C4-2B (cell line): ENCODE results near the gene GPR3.
A peak's percentile ranks its signal among the peaks of the same experiment; 100 is the strongest.

Source experiments
- H3K27ac ChIP-seq: fragments of 450-650 bp; 2 replicates; pipeline ENCODE4 v1.5.1; 2017
- ZFX ChIP-seq: fragments of 450-650 bp; IDR thresholded peaks from 2 replicates; pipeline ENCODE4 v1.6.1; 2017
- TF ChIP-seq, protein P1 (sequence below): fragments of 450-650 bp; conservative IDR thresholded peaks from 2 replicates; pipeline ENCODE4 v1.5.1; 2017; ENCODE audit warnings: mild to moderate bottlenecking

Gene GPR3

DNA sequence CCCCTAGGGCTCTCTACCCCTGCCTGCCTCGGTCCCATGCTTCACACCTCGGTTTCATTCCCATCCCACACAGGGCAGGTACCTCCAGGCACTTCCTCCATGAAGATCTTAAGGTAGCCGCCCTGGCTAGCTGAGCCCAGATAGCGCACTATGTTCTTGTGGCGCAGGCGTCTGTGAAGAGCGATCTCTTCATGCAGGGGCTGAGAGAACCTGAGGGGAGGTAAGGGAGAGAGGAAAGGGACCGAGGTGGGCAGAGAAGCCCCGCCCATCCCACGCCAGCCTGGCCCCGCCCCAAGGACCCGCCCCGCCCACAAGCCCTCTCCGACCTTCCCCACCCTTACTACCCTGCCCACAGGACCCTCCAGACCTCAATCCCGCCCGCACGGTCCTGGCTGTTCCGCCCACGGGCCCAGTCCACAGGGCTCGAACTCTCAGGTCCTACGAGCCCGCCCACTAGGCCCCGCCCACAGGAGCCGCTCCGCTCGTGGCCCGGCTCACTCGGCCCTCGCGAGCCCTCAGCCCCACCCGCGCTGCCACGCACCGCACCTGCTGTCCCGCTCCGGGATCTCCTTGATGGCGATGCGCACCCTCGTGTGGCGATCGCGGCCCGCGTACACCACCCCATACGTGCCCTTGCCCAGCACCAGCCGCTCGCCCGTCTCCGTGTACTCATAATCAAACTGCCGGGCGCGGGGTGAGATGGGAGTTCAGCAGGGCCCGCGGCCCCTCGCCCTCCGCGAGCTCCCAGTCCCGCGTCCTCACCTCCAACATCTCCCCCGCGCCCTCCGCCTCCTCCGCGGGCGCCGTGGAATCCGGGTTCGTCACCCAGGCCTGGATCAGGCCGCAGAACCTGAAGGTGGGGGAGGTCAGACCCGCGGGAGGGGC, 32.0 kb upstream of the GPR3 start:
- H3K27ac ChIP-seq: no peak overlapping the region
- TF ChIP-seq, protein P1, sequence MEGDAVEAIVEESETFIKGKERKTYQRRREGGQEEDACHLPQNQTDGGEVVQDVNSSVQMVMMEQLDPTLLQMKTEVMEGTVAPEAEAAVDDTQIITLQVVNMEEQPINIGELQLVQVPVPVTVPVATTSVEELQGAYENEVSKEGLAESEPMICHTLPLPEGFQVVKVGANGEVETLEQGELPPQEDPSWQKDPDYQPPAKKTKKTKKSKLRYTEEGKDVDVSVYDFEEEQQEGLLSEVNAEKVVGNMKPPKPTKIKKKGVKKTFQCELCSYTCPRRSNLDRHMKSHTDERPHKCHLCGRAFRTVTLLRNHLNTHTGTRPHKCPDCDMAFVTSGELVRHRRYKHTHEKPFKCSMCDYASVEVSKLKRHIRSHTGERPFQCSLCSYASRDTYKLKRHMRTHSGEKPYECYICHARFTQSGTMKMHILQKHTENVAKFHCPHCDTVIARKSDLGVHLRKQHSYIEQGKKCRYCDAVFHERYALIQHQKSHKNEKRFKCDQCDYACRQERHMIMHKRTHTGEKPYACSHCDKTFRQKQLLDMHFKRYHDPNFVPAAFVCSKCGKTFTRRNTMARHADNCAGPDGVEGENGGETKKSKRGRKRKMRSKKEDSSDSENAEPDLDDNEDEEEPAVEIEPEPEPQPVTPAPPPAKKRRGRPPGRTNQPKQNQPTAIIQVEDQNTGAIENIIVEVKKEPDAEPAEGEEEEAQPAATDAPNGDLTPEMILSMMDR: no peak
- no peak for TF ChIP-seq ZFX

DNA sequence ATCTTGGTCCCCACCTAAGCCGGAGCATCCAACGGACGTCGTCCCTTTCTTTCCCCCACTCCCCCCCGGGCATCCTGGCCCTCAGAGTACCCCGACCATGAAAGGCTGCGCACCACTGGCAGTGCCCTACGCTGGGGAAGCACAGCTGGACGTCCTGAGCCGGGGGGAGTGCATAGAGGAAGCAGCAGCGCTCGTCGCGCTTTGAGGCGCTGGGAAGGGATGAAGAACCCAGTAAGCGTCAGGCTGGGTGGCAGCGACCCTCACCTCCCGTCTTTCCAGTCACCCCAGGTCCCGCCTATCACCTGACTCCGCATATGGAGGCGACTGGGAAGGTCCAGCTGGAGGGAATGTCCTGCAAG, 31.4 kb upstream of the GPR3 start:
- TF ChIP-seq ZFX: no peak
- TF ChIP-seq, protein P1: no peak

DNA sequence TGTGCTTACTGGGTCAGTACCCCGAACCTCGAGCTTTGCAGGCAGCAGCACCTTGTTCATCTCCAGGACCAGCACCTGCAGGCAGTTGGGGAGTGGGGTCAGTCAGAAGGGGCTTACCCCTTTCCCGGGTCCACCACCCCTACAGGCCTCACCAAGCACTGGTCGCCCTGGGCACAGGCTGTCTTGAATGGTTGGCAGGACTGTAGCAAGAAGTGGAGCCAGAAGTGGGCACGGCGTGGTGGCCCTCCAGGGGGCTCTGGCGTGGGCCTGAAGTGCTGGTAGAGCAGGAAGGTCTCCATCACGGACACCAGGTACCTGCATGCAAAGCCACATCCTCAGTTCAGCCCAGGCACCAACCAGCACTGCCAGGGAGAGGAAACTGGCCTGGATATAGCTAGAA, 30.9 kb upstream of the GPR3 start:
- TF ChIP-seq, protein P1: no peak
- TF ChIP-seq ZFX: no peak
- H3K27ac ChIP-seq: no peak overlapping the region

More for the DNA sequence above, 31.4 kb upstream of the GPR3 start:
- no peak overlapping the region for H3K27ac ChIP-seq

DNA sequence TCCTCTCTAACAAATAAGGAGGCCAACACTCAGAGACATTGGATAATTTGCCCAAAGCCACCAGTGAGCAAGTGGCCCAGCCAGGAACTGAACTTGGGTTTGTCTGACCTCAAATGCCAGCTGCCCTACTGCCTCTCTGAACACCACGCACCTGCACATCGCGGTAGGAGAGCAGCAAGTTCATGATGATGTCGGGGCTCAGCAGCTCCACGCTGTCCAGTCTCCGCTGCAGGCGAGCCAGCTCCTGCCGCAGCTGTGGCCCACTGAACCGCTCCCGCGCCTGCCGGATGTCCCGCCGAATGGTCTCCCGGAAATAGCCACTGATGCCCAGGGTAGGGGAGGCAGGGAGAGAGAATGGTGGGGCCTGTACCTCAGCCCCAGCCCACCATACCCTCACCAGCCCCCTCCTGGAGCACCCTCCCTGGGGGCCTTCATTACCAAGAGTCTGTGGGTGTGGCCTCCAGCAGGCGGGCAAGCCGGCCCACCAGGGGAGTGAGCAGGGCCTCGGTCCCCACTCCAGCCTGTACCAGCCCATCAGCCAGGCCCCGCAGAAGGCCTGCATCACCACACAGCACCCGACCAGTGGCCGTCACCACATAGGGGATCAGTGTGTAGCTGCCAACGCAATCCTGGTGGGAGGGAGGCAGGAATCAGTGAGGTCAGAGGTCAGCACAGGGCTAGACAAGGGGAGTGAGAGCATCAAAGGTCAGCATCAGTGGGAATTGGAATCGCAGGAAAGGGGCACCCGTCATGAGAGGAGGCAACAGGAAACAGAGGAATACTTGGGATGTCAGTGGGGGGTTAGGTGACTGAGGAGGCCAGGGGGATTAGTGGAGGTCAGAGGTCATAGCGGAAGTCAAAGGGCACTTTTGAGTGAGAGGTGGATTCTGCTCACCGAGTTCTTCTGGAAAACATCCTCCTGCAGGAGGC, 28.4 kb upstream of the GPR3 start:
- TF ChIP-seq, protein P1: no peak
- TF ChIP-seq ZFX: no peak; the same call in 1 of the 2 replicates
- H3K27ac ChIP-seq: no peak overlapping the region; the same call in 1 of the 2 replicates

DNA sequence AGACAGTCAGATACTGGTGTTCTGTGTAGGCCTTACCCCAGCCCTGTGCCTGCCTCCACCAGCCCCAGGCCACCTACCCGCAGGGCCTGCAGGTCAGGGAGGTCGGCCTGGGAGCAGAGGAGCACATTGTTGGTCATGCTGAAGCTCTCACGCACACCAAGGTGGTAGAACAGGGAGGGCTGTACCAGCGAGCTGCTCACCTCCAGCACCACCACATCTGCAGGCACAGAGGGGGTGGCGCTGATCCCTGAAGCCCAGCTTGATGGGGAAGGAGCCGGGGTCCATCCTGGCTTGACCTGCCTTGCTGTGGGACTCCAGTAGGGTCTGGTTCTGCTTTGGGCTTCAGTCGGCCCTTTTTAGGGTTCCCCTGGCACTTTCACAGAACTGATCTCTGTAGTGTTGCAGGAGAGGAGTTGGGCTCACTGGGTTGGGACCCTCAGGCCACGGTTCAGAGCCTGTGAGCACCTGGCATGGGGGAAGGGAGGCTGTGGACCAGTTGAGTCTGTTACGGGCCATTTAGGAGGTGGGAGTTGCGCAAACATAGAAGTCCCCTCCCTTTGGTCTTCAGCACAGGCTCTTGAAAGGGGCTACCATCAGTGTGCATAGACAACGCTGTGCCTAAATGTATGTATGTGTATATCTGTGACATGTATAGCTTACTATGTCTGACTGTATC, 27.6 kb upstream of the GPR3 start:
- no peak for TF ChIP-seq ZFX
- TF ChIP-seq, protein P1: no peak
- peak overlapping the region; percentile 82 for H3K27ac ChIP-seq

DNA sequence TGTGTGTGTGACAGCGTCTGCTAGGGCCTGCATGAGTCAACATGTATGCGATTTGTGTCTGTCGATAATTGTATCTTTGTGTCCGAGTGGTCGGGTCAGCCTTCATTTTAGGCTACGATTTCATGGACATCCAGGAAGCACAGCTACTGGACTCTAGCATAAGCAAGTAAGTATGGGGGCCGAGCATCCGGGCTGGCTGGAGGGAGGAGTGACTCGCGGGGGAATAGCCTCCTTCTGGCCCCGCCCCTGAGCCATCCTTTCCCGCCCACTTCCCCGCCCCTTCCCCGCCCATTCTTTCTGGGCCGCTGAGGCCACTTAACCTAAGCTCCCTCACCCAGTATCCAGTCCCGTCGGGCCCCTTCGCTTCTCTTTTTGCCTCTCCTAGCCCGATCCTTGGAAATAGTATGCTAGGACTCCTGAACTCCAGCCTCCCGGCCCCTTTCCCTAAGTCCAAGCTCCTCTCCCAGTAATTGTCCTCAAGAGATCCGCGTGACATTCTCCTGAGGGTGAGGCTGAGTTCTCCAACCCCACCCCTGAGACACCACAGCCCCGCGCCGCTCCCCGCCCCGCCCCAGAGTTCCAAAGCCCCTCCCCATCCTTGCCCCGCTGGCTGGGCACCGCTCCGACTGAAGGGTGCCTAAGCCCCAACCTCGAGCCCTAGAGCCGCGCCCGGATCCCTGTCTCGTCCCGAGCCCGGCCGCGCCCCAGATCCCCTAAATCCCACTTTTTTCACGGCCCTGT, 26.9 kb upstream of the GPR3 start:
- H3K27ac ChIP-seq: peak overlapping the region; percentile 82
- no peak for TF ChIP-seq ZFX
- TF ChIP-seq, protein P1: no peak
